ENCODE data around the gene PUS10. TPM values are rescaled to one million over a fixed set of nuclear protein-coding genes. Genes with fewer than 3 reads are reported as not detected.

PUS10 gene
- total and polyA plus RNA-seq, 2 donors from 2014 or later: 3.0 to 5.7 TPM

GRCh38 chr2:60977562-60977895 lies 40.5 kb downstream of the PUS10 start:
- Histone ChIP-seq H3K36me3 (ENCODE audit: control insufficient read depth in 2 of 3, insufficient read depth in 3 of 3, low read length in 3 of 3) (no peaks in the 10 kb centered on the region), H3K27ac (ENCODE audit: low read depth in 2 of 2, low read length in 2 of 2) (no peak overlapping the region), H3K9ac (ENCODE audit: low read length in 3 of 3) (no peak overlapping the region), H3K4me3 (ENCODE audit: low read length in 3 of 3) (no peak overlapping the region), H3K27me3 (ENCODE audit: control insufficient read depth, insufficient read depth, low read length) (no peaks in the 10 kb centered on the region), H3K4me1 (ENCODE audit: control insufficient read depth in 2 of 3, insufficient read depth in 2 of 3, low read depth in 1 of 3, low read length in 3 of 3) (no peaks in the 10 kb centered on the region), H3K9me3 (ENCODE audit: control insufficient read depth in 2 of 3, insufficient read depth in 1 of 3, low read length in 3 of 3) (no peaks in the 10 kb centered on the region)
- no peak for TF ChIP-seq CTCF (IDR thresholded peaks at IDR 0.05; ENCODE audit: borderline replicate concordance, extremely low read depth, insufficient read depth)
- no peak for DNase-seq
- intact Hi-C loops (cut with DNase I): no loop called here
- FAIRE-seq: no peak

GRCh38 chr2:60976875-60977561 lies 41.0 kb downstream of the PUS10 start:
- Histone ChIP-seq H3K27ac (ENCODE audit: low read depth in 2 of 2, low read length in 2 of 2) (no peak overlapping the region), H3K9ac (ENCODE audit: low read length in 3 of 3) (no peak overlapping the region), H3K4me3 (ENCODE audit: low read length in 3 of 3) (no peak overlapping the region), H3K36me3 (ENCODE audit: control insufficient read depth in 2 of 3, insufficient read depth in 3 of 3, low read length in 3 of 3) (no peaks in the 10 kb centered on the region), H3K4me1 (ENCODE audit: control insufficient read depth in 2 of 3, insufficient read depth in 2 of 3, low read depth in 1 of 3, low read length in 3 of 3) (no peaks in the 10 kb centered on the region), H3K27me3 (ENCODE audit: control insufficient read depth, insufficient read depth, low read length) (no peaks in the 10 kb centered on the region), H3K9me3 (ENCODE audit: control insufficient read depth in 2 of 3, insufficient read depth in 1 of 3, low read length in 3 of 3) (no peaks in the 10 kb centered on the region)
- FAIRE-seq (no peak), DNase-seq (no peak)
- intact Hi-C loops (cut with DNase I): no loop called here
- TF ChIP-seq CTCF (IDR thresholded peaks at IDR 0.05; ENCODE audit: borderline replicate concordance, extremely low read depth, insufficient read depth): no peak

GRCh38 chr2:60976256-60976850 lies 41.7 kb downstream of the PUS10 start:
- H3K27me3 ChIP-seq (ENCODE audit: control insufficient read depth, insufficient read depth, low read length): no peaks in the 10 kb centered on the region
- FAIRE-seq (no peak), DNase-seq (peak in 3 of 5 donors; percentile 16 to 49 (median 48))
- H3K9me3 ChIP-seq (ENCODE audit: control insufficient read depth in 2 of 3, insufficient read depth in 1 of 3, low read length in 3 of 3): no peaks in the 10 kb centered on the region
- intact Hi-C loops (cut with DNase I): no loop called here
- H3K27ac ChIP-seq (ENCODE audit: low read depth in 2 of 2, low read length in 2 of 2): no peak overlapping the region
- H3K9ac ChIP-seq (ENCODE audit: low read length in 3 of 3): no peak overlapping the region
- H3K4me1 ChIP-seq (ENCODE audit: control insufficient read depth in 2 of 3, insufficient read depth in 2 of 3, low read depth in 1 of 3, low read length in 3 of 3): no peaks in the 10 kb centered on the region
- no peak for TF ChIP-seq CTCF (IDR thresholded peaks at IDR 0.05; ENCODE audit: borderline replicate concordance, extremely low read depth, insufficient read depth)
- H3K4me3 ChIP-seq (ENCODE audit: low read length in 3 of 3): no peak overlapping the region
- no peaks in the 10 kb centered on the region for H3K36me3 ChIP-seq (ENCODE audit: control insufficient read depth in 2 of 3, insufficient read depth in 3 of 3, low read length in 3 of 3)

Data from kidney (tissue), 14 donors.